Measurements from ENCODE around the gene C1orf35. TPM values are rescaled to one million over a fixed set of nuclear protein-coding genes. Genes with fewer than 3 reads are reported as not detected.

Gene C1orf35
- polyA plus RNA-seq, 3 donors = 6.9 to 34.2 (median 10.6) TPM

DNA sequence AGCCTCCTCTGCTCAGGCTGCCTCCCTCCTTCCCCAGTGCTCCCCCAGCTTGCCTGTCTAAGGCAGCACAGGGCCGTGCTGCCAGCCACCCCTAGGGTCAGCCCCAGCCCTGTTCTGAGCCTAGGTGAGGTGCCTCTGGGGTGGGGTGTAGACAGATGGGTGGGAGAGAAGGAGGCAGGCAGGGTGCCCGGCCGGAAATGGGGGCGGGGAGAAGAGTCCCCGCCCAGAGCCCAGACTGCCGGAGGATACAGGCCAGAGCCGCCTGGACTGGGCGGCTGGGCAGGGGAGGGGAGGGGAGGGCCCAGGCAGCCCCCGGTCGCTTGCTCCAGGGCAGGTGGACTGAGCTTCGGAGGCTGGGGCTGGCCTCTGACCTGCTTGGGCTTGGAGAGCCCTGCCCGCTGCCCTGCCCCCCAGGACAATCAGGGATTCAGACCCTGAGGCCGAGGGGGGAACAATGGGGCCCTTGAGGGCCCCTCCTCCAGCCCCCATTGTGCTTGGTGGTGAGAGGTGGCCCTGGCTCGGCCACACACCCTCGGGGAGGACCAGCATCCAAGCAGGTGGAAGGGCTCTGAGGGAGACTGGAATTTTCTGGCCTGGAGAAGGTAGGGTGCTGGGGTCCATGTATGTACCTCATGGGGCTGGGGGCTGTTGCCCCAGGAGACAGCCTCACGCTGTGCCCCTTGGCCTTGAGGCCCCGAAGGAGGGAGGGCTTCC lies 46.4 kb upstream of the C1orf35 start, which contains the start of gene GJC2:
GJC2 (plus strand) TSS at position 525 of the 714 bp plus-strand sequence. CDS start 7,829 bp downstream, outside the sequence.
- Mint-ChIP-seq H3K4me1 (no peaks in the 10 kb centered on the region), H3K9me3 (no peaks in the 10 kb centered on the region), H3K36me3 (peaks cover 13 to 37% of the 10 kb centered on the region in 2 donors), H3K27me3 (ENCODE audit: low read depth in 3 of 3) (peaks cover 0 to 5% (median 0%) of the 10 kb centered on the region in 3 donors), H3K27ac (peak within 1 kb of the TSS in 2 of 7 donors; percentile 18 to 60), H3K4me3 (no peak within 1 kb of the TSS)
- Histone ChIP-seq H4K20me1 (ENCODE audit: insufficient read depth, low read length) (peaks cover 66% of the 10 kb centered on the region), H3K4me2 (replicated peaks; ENCODE audit: extremely low read depth, low read length, poor library complexity, severe bottlenecking) (no peak within 1 kb of the TSS), H3K4me1 (ENCODE audit: control insufficient read depth in 1 of 2, insufficient read depth in 2 of 2, low read length in 2 of 2) (no peaks in the 10 kb centered on the region), H3K79me2 (ENCODE audit: insufficient read depth, low read length) (peaks cover 20% of the 10 kb centered on the region), H2AFZ (ENCODE audit: insufficient read depth, low read depth, low read length, poor library complexity, severe bottlenecking) (no peak within 1 kb of the TSS), H3K27me3 (ENCODE audit: control insufficient read depth in 2 of 2, insufficient read depth in 2 of 2, low read length in 2 of 2) (no peaks in the 10 kb centered on the region), H3K9me3 (replicated peaks in 1 of 2; ENCODE audit: control insufficient read depth in 1 of 2, insufficient read depth in 1 of 2, low read length in 2 of 2) (no peaks in the 10 kb centered on the region), H3K27ac (ENCODE audit: low read depth in 1 of 2, low read length in 2 of 2) (no peak within 1 kb of the TSS), H3K9ac (ENCODE audit: insufficient read depth, low read length, poor library complexity, severe bottlenecking) (no peak within 1 kb of the TSS), H3K4me3 (replicated peaks in 1 of 3; ENCODE audit: low read depth in 2 of 3, low read length in 3 of 3) (no peak within 1 kb of the TSS), H3K36me3 (replicated peaks in 1 of 2; ENCODE audit: control insufficient read depth in 1 of 2, insufficient read depth in 2 of 2, low read length in 2 of 2) (peaks cover 32 to 40% of the 10 kb centered on the region in 2 donors)
- TF ChIP-seq CTCF (IDR thresholded peaks at IDR 0.05) = no peak
- intact Hi-C loops (cut with micrococcal nuclease) = no loop called here
- DNase-seq = no peak
- 94% methylated on average over 10 of the region's 17 CpGs for WGBS (ENCODE audit: insufficient coverage)

GRCh38 chr1:228148935-228149405 lies 45.8 kb upstream of the C1orf35 start:
- H3K9me3 ChIP-seq (replicated peaks in 1 of 2; ENCODE audit: control insufficient read depth in 1 of 2, insufficient read depth in 1 of 2, low read length in 2 of 2) = no peaks in the 10 kb centered on the region
- no peak overlapping the region for H2AFZ ChIP-seq (ENCODE audit: insufficient read depth, low read depth, low read length, poor library complexity, severe bottlenecking)
- no peaks in the 10 kb centered on the region for H3K9me3 Mint-ChIP-seq
- H3K4me1 Mint-ChIP-seq = no peaks in the 10 kb centered on the region
- H3K4me2 ChIP-seq (replicated peaks; ENCODE audit: extremely low read depth, low read length, poor library complexity, severe bottlenecking) = no peak overlapping the region
- no peak overlapping the region for H3K9ac ChIP-seq (ENCODE audit: insufficient read depth, low read length, poor library complexity, severe bottlenecking)
- TF ChIP-seq CTCF (IDR thresholded peaks at IDR 0.05) = no peak
- peaks cover 32 to 40% of the 10 kb centered on the region in 2 donors for H3K36me3 ChIP-seq (replicated peaks in 1 of 2; ENCODE audit: control insufficient read depth in 1 of 2, insufficient read depth in 2 of 2, low read length in 2 of 2)
- DNase-seq = no peak
- H3K4me3 ChIP-seq (replicated peaks in 1 of 3; ENCODE audit: low read depth in 2 of 3, low read length in 3 of 3) = no peak overlapping the region
- H3K27ac Mint-ChIP-seq = peak overlapping the region in 1 of 7 donors; percentile 60
- H4K20me1 ChIP-seq (ENCODE audit: insufficient read depth, low read length) = peaks cover 72% of the 10 kb centered on the region
- no peak overlapping the region for H3K4me3 Mint-ChIP-seq
- no peak overlapping the region for H3K27ac ChIP-seq (ENCODE audit: low read depth in 1 of 2, low read length in 2 of 2)
- intact Hi-C loops (cut with micrococcal nuclease) = no loop called here
- H3K36me3 Mint-ChIP-seq = peaks cover 13 to 38% of the 10 kb centered on the region in 2 donors
- H3K27me3 ChIP-seq (ENCODE audit: control insufficient read depth in 2 of 2, insufficient read depth in 2 of 2, low read length in 2 of 2) = no peaks in the 10 kb centered on the region
- H3K79me2 ChIP-seq (ENCODE audit: insufficient read depth, low read length) = peaks cover 26% of the 10 kb centered on the region
- WGBS (ENCODE audit: insufficient coverage) = 97% methylated on average over 8 of the region's 8 CpGs
- H3K4me1 ChIP-seq (ENCODE audit: control insufficient read depth in 1 of 2, insufficient read depth in 2 of 2, low read length in 2 of 2) = no peaks in the 10 kb centered on the region
- peaks cover 0 to 5% (median 0%) of the 10 kb centered on the region in 3 donors for H3K27me3 Mint-ChIP-seq (ENCODE audit: low read depth in 3 of 3)

Measured in CD14-positive monocyte (primary cell).